GM21825 (cell line): ENCODE data around the gene TAP1.
"Not testable (repeated sequence)": the region's sequence is repeated elsewhere in the genome, so short reads cannot be mapped to it uniquely, and the experiment has no call there.

Source experiments
- ATAC-seq: cut with Tn5 transposase; IDR thresholded peaks from one replicate; pipeline ENCODE4 v1.9.1; 2021; ENCODE audit warnings: mild to moderate bottlenecking, moderate library complexity; ENCODE audit not compliant: unreplicated experiment

Gene TAP1

GRCh38 chr6:32805404-32805803 is 48.1 kb downstream of the TAP1 start:
- not testable (repeated sequence) for ATAC-seq

- ATAC-seq = no peak
Measured at GRCh38 chr6:32803416-32803815, 50.1 kb downstream of the TAP1 start.

- ATAC-seq = no peak
Measured at GRCh38 chr6:32799740-32800139, 53.8 kb downstream of the TAP1 start.

- ATAC-seq = no peak
Measured at GRCh38 chr6:32799168-32799567, 54.3 kb downstream of the TAP1 start.

GRCh38 chr6:32796848-32797776 is 56.4 kb downstream of the TAP1 start:
- ATAC-seq = no peak
